Activated CD4-positive, alpha-beta memory T cell treated with anti-CD3 and anti-CD28 coated beads, Interleukin-2, amount 10 ng/mL, durations not matched to agents 7 days and 5 days (primary cell): ENCODE results near the gene FGF4. TPM values are rescaled to one million over a fixed set of nuclear protein-coding genes. Genes with fewer than 3 reads are reported as not detected.
"Not testable (repeated sequence)": the region's sequence is repeated elsewhere in the genome, so short reads cannot be mapped to it uniquely, and the experiment has no call there.

Experiments used
- CTCF ChIA-PET: fragments of 350-600 bp; sonication (Branson Sonifier 250); formaldehyde crosslinking; loops from one replicate; lab custom pipeline; 2021; ENCODE audit warnings: antibody characterized with exemption, inconsistent platforms; lab: Charles Lee
- POLR2A ChIA-PET: fragments of 350-600 bp; sonication (Branson Sonifier 250); formaldehyde crosslinking; loops from one replicate; lab custom pipeline; 2021; ENCODE audit warnings: antibody characterized with exemption; lab: Charles Lee
- DNase-seq: peaks from one replicate; pipeline ENCODE4 v3.0.0-alpha.2; 2020
- H3K27ac Mint-ChIP-seq: one replicate; pipeline ENCODE4 v1.8.0; 2021; ENCODE audit warnings: mild to moderate bottlenecking, mixed read lengths
- H3K27me3 Mint-ChIP-seq: one replicate; pipeline ENCODE4 v1.8.0; 2021; ENCODE audit warnings: mixed read lengths
- H3K36me3 Mint-ChIP-seq: one replicate; pipeline ENCODE4 v1.8.0; 2021; ENCODE audit warnings: low read depth, mixed read lengths
- H3K4me1 Mint-ChIP-seq: one replicate; pipeline ENCODE4 v1.8.0; 2021; ENCODE audit warnings: mixed read lengths
- H3K4me3 Mint-ChIP-seq: one replicate; pipeline ENCODE4 v1.8.0; 2021; ENCODE audit warnings: mild to moderate bottlenecking, mixed read lengths
- H3K9me3 Mint-ChIP-seq: one replicate; pipeline ENCODE4 v1.8.0; 2021; ENCODE audit warnings: mixed read lengths
- total RNA-seq, 2 experiments: library from RNA; stranded (reverse); gene quantifications; one replicate each; pipeline ENCODE4 v1.2.3, GENCODE V29; 2021

Gene FGF4
- total RNA-seq, 2 experiments from 2014 or later, result not detected

DNA sequence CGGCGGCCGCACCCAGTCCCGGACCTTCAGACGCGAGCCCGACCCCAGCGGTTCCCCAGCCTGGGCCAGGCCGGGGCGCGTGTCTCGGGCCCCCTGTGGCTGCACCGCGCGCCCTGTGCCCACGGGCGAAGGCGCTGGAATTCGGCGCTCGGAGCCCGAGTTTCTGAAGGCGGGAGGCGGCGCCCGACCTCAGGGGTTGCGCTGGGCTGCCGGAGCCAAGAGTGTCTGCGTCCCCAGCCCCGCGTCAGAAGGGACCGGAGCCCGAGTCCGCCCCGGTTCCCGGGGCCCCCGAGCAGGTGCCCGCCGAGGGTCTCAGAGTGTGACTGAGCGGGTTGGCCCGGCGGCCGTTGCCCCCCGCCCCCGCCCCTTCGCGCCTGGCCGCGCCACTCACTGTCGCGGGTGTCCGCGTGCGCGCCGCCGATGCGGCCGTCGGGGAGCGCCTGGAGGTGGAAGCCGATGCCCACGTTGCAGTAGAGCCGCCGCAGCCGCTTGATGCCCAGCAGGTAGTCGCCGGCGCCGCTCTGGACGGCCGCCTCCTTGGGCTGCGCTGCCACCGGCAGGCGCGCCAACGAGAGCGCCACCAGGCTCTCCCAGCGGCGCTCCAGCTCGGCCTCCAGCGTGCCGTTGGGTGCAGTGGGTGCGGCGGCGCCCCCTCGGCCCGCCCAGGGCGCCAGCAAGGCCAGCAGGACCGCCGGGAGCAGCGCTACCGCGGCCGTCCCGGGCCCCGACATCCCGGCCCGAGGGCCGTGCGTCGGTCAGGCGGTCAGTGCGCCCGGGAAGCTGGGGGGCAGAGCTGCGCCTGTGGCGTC is 583 bp downstream of the FGF4 start:
- H3K27me3 Mint-ChIP-seq, result peaks cover 44% of the 10 kb centered on the region
- H3K4me3 Mint-ChIP-seq, result no peak overlapping the region

GRCh38 chr11:69773626-69774353 is 1.4 kb downstream of the FGF4 start:
- H3K9me3 Mint-ChIP-seq, result no peaks in the 10 kb centered on the region
- DNase-seq, result no peak
- H3K27ac Mint-ChIP-seq, result no peak overlapping the region
- H3K27me3 Mint-ChIP-seq, result peaks cover 44% of the 10 kb centered on the region
- POLR2A ChIA-PET, result no interaction called here
- CTCF ChIA-PET, result no interaction called here
- H3K4me1 Mint-ChIP-seq, result no peaks in the 10 kb centered on the region
- no peaks in the 10 kb centered on the region for H3K36me3 Mint-ChIP-seq
- H3K4me3 Mint-ChIP-seq, result no peak overlapping the region

More for the DNA sequence above, 583 bp downstream of the FGF4 start:
- H3K27ac Mint-ChIP-seq, result no peak overlapping the region
- no peak for DNase-seq
- H3K36me3 Mint-ChIP-seq, result no peaks in the 10 kb centered on the region
- H3K4me1 Mint-ChIP-seq, result no peaks in the 10 kb centered on the region
- ChIA-PET CTCF (no interaction called here), POLR2A (no interaction called here)
- no peaks in the 10 kb centered on the region for H3K9me3 Mint-ChIP-seq

GRCh38 chr11:69771466-69771865 is 3.7 kb downstream of the FGF4 start:
- no peaks in the 10 kb centered on the region for H3K4me1 Mint-ChIP-seq
- peaks cover 35% of the 10 kb centered on the region for H3K27me3 Mint-ChIP-seq
- H3K27ac Mint-ChIP-seq, result no peak overlapping the region
- CTCF ChIA-PET, result no interaction called here
- DNase-seq, result no peak
- H3K36me3 Mint-ChIP-seq, result no peaks in the 10 kb centered on the region
- POLR2A ChIA-PET, result no interaction called here
- H3K9me3 Mint-ChIP-seq, result no peaks in the 10 kb centered on the region
- H3K4me3 Mint-ChIP-seq, result no peak overlapping the region

DNA sequence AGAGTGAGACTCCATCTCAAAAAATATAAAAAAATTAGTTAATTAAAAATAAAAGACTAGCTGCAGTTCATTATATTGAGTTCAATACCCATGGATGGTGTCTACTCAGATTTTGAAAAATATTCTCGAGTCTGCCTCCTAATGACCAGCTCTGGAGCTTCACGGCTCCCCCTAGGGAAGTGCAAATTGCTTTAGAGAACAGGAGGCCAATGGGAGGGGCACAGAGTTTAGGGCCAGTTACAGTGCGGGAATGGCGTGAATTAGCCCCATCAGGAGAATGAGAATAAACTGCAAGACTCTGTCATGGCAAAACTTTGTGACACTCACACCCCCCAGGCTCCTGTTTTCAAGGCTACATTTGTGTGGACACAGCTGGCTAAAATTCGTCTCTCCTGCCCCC is 4.6 kb downstream of the FGF4 start:
- H3K36me3 Mint-ChIP-seq, result no peaks in the 10 kb centered on the region
- DNase-seq, result no peak
- no peaks in the 10 kb centered on the region for H3K4me1 Mint-ChIP-seq
- no peak overlapping the region for H3K4me3 Mint-ChIP-seq
- H3K9me3 Mint-ChIP-seq, result no peaks in the 10 kb centered on the region
- ChIA-PET CTCF (no interaction called here), POLR2A (no interaction called here)
- no peak overlapping the region for H3K27ac Mint-ChIP-seq
- H3K27me3 Mint-ChIP-seq, result peaks cover 31% of the 10 kb centered on the region

- ChIA-PET POLR2A (no interaction called here), CTCF (no interaction called here)
- Mint-ChIP-seq H3K36me3 (no peaks in the 10 kb centered on the region), H3K4me1 (no peaks in the 10 kb centered on the region), H3K4me3 (no peak overlapping the region), H3K27me3 (peaks cover under 1% of the 10 kb centered on the region), H3K9me3 (no peaks in the 10 kb centered on the region), H3K27ac (no peak overlapping the region)
- no peak for DNase-seq
Observed at GRCh38 chr11:69765498-69765995, 9.6 kb downstream of the FGF4 start.

DNA sequence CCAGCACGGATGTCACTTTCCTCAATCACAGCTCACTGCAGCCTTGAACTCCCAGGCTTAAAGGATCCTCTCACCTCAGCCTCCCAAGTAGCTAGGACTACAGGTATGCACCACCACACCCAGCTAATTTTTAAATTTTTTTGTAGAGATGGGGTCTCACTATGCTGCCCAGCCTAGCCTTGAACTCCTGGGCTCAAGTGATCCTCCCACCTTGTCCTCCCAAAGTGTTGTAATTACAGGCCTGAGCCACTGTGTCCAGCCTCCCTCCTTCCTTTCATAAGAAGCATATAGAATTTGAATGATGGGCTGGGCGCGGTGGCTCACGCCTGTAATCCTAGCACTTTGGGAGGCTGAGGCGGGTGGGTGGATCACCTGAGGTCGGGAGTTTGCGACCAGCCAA is 10.2 kb downstream of the FGF4 start:
- H3K4me1 Mint-ChIP-seq, CTCF ChIA-PET, H3K36me3 Mint-ChIP-seq, POLR2A ChIA-PET, H3K9me3 Mint-ChIP-seq, H3K4me3 Mint-ChIP-seq, DNase-seq, H3K27me3 Mint-ChIP-seq, H3K27ac Mint-ChIP-seq: not testable (repeated sequence)

DNA sequence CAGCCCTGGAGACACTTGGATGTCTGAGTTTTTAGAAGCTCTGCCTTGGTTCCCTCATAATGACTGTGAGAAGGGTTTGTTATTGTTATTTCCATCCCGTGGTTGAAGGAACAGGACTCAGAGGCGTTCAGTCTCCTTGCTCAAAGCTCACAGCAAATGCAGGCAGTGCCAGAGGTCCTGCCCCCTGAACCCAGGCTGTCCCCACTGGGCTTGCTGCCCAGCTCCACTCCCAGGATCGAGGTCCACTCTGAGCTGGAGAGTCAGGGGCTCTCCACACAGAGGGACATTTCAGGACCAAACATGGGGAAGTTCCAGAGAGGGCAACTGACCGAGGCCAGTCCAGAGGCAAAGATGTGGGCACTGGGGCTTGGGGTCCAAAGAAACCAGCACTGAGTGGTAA is 14.8 kb downstream of the FGF4 start:
- ChIA-PET CTCF (no interaction called here), POLR2A (interaction anchor here (0.7 kb wide), 1 partner anchor 16 kb away, joined by 3 read pairs; no protein-coding TSS in a partner anchor)
- Mint-ChIP-seq H3K27ac (no peak overlapping the region), H3K9me3 (peaks cover 2% of the 10 kb centered on the region), H3K4me3 (no peak overlapping the region), H3K27me3 (no peaks in the 10 kb centered on the region), H3K36me3 (no peaks in the 10 kb centered on the region), H3K4me1 (no peaks in the 10 kb centered on the region)
- DNase-seq, result no peak

- no peak overlapping the region for H3K27ac Mint-ChIP-seq
- H3K9me3 Mint-ChIP-seq, result peaks cover 2% of the 10 kb centered on the region
- DNase-seq, result no peak
- H3K36me3 Mint-ChIP-seq, result no peaks in the 10 kb centered on the region
- no peaks in the 10 kb centered on the region for H3K27me3 Mint-ChIP-seq
- ChIA-PET POLR2A (no interaction called here), CTCF (no interaction called here)
- no peak overlapping the region for H3K4me3 Mint-ChIP-seq
- H3K4me1 Mint-ChIP-seq, result no peaks in the 10 kb centered on the region
Observed at GRCh38 chr11:69752890-69753289, 22.3 kb downstream of the FGF4 start.

GRCh38 chr11:69750875-69751597 is 24.1 kb downstream of the FGF4 start:
- no peaks in the 10 kb centered on the region for H3K4me1 Mint-ChIP-seq
- CTCF ChIA-PET, result no interaction called here

GRCh38 chr11:69750108-69750850 is 24.9 kb downstream of the FGF4 start:
- Mint-ChIP-seq H3K9me3 (no peaks in the 10 kb centered on the region), H3K4me3 (no peak overlapping the region), H3K4me1 (no peaks in the 10 kb centered on the region), H3K27me3 (no peaks in the 10 kb centered on the region), H3K27ac (no peak overlapping the region), H3K36me3 (no peaks in the 10 kb centered on the region)
- ChIA-PET CTCF (no interaction called here), POLR2A (no interaction called here)
- no peak for DNase-seq

More at GRCh38 chr11:69750875-69751597, 24.1 kb downstream of the FGF4 start:
- Mint-ChIP-seq H3K36me3 (no peaks in the 10 kb centered on the region), H3K4me3 (no peak overlapping the region), H3K27me3 (no peaks in the 10 kb centered on the region), H3K9me3 (no peaks in the 10 kb centered on the region), H3K27ac (no peak overlapping the region)
- POLR2A ChIA-PET, result no interaction called here
- no peak for DNase-seq

DNA sequence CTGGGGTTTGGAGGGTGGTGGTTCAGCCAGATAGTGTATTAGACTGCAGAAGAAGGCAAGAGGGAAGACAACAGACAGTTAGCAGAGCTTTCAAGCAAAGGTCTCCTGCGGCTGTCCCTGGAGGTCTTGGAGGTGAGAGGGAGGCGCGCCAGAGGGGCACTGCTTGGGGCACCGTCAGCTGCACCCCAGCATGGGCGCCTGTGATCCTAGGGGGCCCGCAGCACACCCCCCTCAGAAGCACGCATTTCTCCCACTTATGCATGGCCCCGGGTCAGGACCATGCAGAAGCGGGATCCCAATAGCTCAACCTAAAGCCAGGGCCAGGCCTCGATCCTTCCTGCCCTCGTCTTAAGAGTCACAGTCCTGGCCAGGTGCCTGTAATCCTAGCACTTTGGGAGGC is 26.5 kb downstream of the FGF4 start:
- no peaks in the 10 kb centered on the region for H3K9me3 Mint-ChIP-seq
- no peaks in the 10 kb centered on the region for H3K36me3 Mint-ChIP-seq
- ChIA-PET CTCF (no interaction called here), POLR2A (no interaction called here)
- H3K27ac Mint-ChIP-seq, result no peak overlapping the region
- no peaks in the 10 kb centered on the region for H3K4me1 Mint-ChIP-seq
- H3K27me3 Mint-ChIP-seq, result peaks cover 3% of the 10 kb centered on the region
- no peak overlapping the region for H3K4me3 Mint-ChIP-seq
- no peak for DNase-seq

DNA sequence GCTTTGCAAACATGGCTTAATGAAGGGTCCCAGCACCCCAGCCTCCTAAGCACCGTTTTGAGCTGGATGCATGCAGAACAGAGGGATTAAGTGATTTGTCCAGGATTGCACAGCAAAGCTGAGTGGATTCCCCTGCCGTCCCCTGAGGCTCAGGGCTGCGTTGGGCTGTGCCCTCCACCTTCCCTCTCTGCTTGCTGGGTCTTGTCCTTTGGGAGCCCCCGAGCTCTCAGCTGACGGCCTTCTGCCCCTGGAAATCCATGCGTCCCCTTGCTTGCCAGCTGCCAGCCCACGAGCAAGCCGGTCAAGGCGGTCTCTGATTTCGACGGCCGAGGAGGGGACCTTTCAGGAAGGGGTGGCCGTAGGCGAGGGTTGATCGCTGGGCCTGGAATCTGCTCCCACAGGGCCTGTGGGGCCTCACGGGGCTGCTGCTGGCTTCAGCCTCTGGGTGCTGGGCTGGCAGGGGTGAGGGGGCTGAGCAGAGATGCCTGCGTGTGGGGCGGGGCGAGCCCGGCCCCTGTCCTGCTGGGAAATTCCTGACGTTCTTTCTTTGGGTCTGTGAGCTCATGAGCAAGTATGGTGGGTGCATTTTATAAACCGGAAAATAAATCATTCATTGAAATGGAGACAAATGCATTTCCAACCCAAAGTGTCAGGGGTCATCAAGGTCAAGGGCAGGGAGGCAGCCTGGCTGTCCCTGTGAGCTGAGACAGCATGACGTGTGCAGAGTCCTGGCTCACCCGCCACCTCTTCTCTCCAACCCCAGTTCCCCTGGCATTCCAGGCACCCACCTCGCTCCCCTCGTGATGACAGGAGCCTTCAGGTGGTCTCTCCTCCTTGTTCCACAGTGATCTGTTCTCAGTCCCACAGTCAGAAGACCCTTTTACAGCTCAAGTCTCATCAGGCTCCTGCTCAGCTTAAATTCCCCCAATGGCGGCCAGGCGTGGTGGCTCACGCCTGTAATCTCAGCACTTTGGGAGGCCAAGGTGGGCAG is 28.1 kb downstream of the FGF4 start:
- Mint-ChIP-seq H3K27ac (no peak overlapping the region), H3K9me3 (no peaks in the 10 kb centered on the region), H3K4me3 (no peak overlapping the region), H3K27me3 (peaks cover 3% of the 10 kb centered on the region), H3K4me1 (no peaks in the 10 kb centered on the region), H3K36me3 (no peaks in the 10 kb centered on the region)
- ChIA-PET CTCF (no interaction called here), POLR2A (no interaction called here)
- DNase-seq, result no peak
